Endothelial cell of umbilical vein (primary cell): Measurements from ENCODE around the gene ZNF385D. TPM values are rescaled to one million over a fixed set of nuclear protein-coding genes. Genes with fewer than 3 reads are reported as not detected.

Source experiments
- BruUV-seq: library from RNA; stranded (reverse); fragments of 400-500 nt; replicated peaks from 2 replicates; lab custom pipeline; 2021; lab: Mats Ljungman, UMichigan
- CTCF ChIA-PET: fragments of 300-600, 350-600 bp; sonication (Branson Sonifier 250); formaldehyde crosslinking; loops from one replicate; lab custom pipeline; 2021; ENCODE audit warnings: antibody characterized with exemption, inconsistent platforms; lab: Charles Lee
- POLR2A ChIA-PET: fragments of 300-600, 350-600 bp; sonication (Branson Sonifier 250); formaldehyde crosslinking; loops from one replicate; lab custom pipeline; 2021; ENCODE audit warnings: antibody characterized with exemption, inconsistent platforms; lab: Charles Lee
- DNase-seq: peaks from one replicate; pipeline ENCODE4 v3.0.0-alpha.2; 2011; ENCODE audit warnings: low read depth, low spot score
- FAIRE-seq: peaks from 2 replicates; lab custom pipeline; 2011; peaks lifted over from hg19 to GRCh38; lab: Jason Lieb, UNC
- H2AFZ ChIP-seq: 2 replicates; pipeline ENCODE4 v1.6.0; 2012; ENCODE audit warnings: low read depth, low read length, control low read depth, inconsistent platforms
- H3K27ac ChIP-seq: 2 replicates; pipeline ENCODE4 v1.5.1; 2011; ENCODE audit warnings: low read depth, mild to moderate bottlenecking, control low read depth, low read length, moderate library complexity; ENCODE audit not compliant: insufficient read depth
- H3K27me3 ChIP-seq, 2 experiments: 2 replicates each; pipeline versions ENCODE4 v1.6.0 to v1.6.1; 2011; ENCODE audit warnings: low read length in 2 of 2, mixed read lengths in 1 of 2; ENCODE audit not compliant: control insufficient read depth in 2 of 2, insufficient read depth in 2 of 2
- H3K36me3 ChIP-seq, 2 experiments: 2 replicates in 1 of 2; 3 replicates in 1 of 2; pipeline ENCODE4 v1.5.1; 2011; ENCODE audit warnings: low read length in 2 of 2, mild to moderate bottlenecking in 1 of 2, moderate library complexity in 1 of 2; ENCODE audit not compliant: control insufficient read depth in 2 of 2, insufficient read depth in 2 of 2; ENCODE audit errors: extremely low read depth in 1 of 2
- H3K4me1 ChIP-seq: 3 replicates; pipeline ENCODE4 v1.5.1; 2011; ENCODE audit warnings: mild to moderate bottlenecking, low read length; ENCODE audit not compliant: control insufficient read depth, insufficient read depth; ENCODE audit errors: extremely low read depth
- H3K4me2 ChIP-seq: 2 replicates; pipeline ENCODE4 v1.6.1; 2011; ENCODE audit warnings: low read length, control low read depth, mixed read lengths; ENCODE audit not compliant: insufficient read depth
- H3K4me3 ChIP-seq, 3 experiments: fragments of 200-600 bp in 1 of 3; sonication (generic), shearing (Covaris generic) in 1 of 3; replicated peaks in 1 of 3; 2 replicates each; pipeline ENCODE4 v1.5.1; 2011 to 2016; ENCODE audit warnings: control low read depth in 3 of 3, low read length in 3 of 3, mild to moderate bottlenecking in 2 of 3, inconsistent platforms in 1 of 3, low read depth in 1 of 3, moderate library complexity in 1 of 3; ENCODE audit not compliant: insufficient read depth in 1 of 3
- H3K79me2 ChIP-seq: 2 replicates; pipeline ENCODE4 v1.6.0; 2012; ENCODE audit warnings: low read length, inconsistent platforms; ENCODE audit not compliant: control insufficient read depth, insufficient read depth
- H3K9ac ChIP-seq: replicated peaks from 2 replicates; pipeline ENCODE3; 2011; ENCODE audit warnings: low read length, control low read depth; ENCODE audit not compliant: insufficient read depth; ENCODE audit errors: extremely low read depth
- H3K9me1 ChIP-seq: replicated peaks from 3 replicates; pipeline ENCODE4 v1.6.0; 2011; ENCODE audit warnings: mild to moderate bottlenecking, low read length; ENCODE audit not compliant: control insufficient read depth, insufficient read depth; ENCODE audit errors: extremely low read depth
- H3K9me3 ChIP-seq: replicated peaks from 2 replicates; pipeline ENCODE4 v1.5.1; 2012; ENCODE audit warnings: low read length, inconsistent platforms; ENCODE audit not compliant: control insufficient read depth, insufficient read depth
- H4K20me1 ChIP-seq: replicated peaks from 2 replicates; pipeline ENCODE3; 2011; ENCODE audit warnings: mild to moderate bottlenecking, low read length; ENCODE audit not compliant: control insufficient read depth, insufficient read depth; ENCODE audit errors: extremely low read depth
- EZH2 ChIP-seq: IDR thresholded peaks from 2 replicates; pipeline ENCODE4 v1.6.1; 2012; ENCODE audit warnings: borderline replicate concordance, low read depth, mild to moderate bottlenecking, moderate library complexity, low read length, inconsistent platforms; ENCODE audit not compliant: severe bottlenecking
- FOS ChIP-seq: IDR thresholded peaks from 2 replicates; pipeline ENCODE4 v1.6.1; 2011; ENCODE audit warnings: mild to moderate bottlenecking, low read length, moderate library complexity, borderline replicate concordance; ENCODE audit not compliant: insufficient read depth
- GATA2 ChIP-seq: IDR thresholded peaks from 2 replicates; pipeline ENCODE4 v1.7.0; 2011; ENCODE audit warnings: low read depth, mild to moderate bottlenecking, moderate library complexity, mixed read lengths, low read length; ENCODE audit not compliant: insufficient read length, insufficient read depth
- JUN ChIP-seq: IDR thresholded peaks from 2 replicates; pipeline ENCODE4 v1.6.1; 2011; ENCODE audit warnings: borderline replicate concordance, low read depth; ENCODE audit not compliant: insufficient read length, insufficient read depth
- MYC ChIP-seq: IDR thresholded peaks from one replicate; pipeline ENCODE4 v1.6.1; 2011; ENCODE audit warnings: mild to moderate bottlenecking, low read depth, low read length
- POLR2A ChIP-seq: IDR thresholded peaks from 2 replicates; pipeline ENCODE4 v1.6.1; 2012; ENCODE audit warnings: low read depth, mild to moderate bottlenecking, control low read depth, low read length
- POLR2AphosphoS5 ChIP-seq: IDR thresholded peaks from 2 replicates; pipeline ENCODE4 v1.6.1; 2012; ENCODE audit warnings: low read depth, mild to moderate bottlenecking, control low read depth, low read length, moderate library complexity; ENCODE audit not compliant: insufficient read depth
- dilution Hi-C: fragments of 300-500 bp; cut with MboI; formaldehyde crosslinking; loops from one replicate; pipeline ENCODE4 v1.15.0; 2019; ENCODE audit warnings: low sequenced_read_pairs; ENCODE audit not compliant: extremely low pct_ligation_motif_present
- intact Hi-C: fragments of 100-400 bp; cut with micrococcal nuclease; formaldehyde crosslinking; loops from one replicate; pipeline ENCODE4 v1.10.0; 2022
- polyA plus RNA-seq, 4 experiments: library from polyadenylated mRNA; depleted of rRNA in 3 of 4; stranded (reverse) in 3 of 4; unstranded in 1 of 4; fragments of >200 nt; gene quantifications; 2 replicates each; pipeline versions ENCODE4 v1.2.1 to v1.2.3, GENCODE V29; 2011 to 2012; ENCODE audit warnings: missing spikeins in 1 of 4
- total RNA-seq: library from RNA; stranded (reverse); gene quantifications from 2 replicates; pipeline ENCODE4 v1.2.3, GENCODE V29; 2021
- TF ChIP-seq, protein P1 (sequence below), 2 donors: IDR thresholded peaks; 1 replicate in 1 of 2; 2 replicates in 1 of 2; pipeline ENCODE4 v1.5.1; 2011; ENCODE audit warnings: low read length in 2 of 2, mild to moderate bottlenecking in 2 of 2, moderate library complexity in 2 of 2, control low read depth in 1 of 2, inconsistent platforms in 1 of 2, low read depth in 1 of 2; ENCODE audit not compliant: insufficient read depth in 1 of 2; ENCODE audit errors: extremely low read depth in 1 of 2
- TF ChIP-seq, protein P2 (sequence below): IDR thresholded peaks from 2 replicates; pipeline ENCODE4 v1.6.1; 2011; ENCODE audit not compliant: insufficient read depth, insufficient read length

ZNF385D gene
- total and polyA plus RNA-seq, 2 donors (not counting 3 experiments of a cell fraction or from before 2014, with no cell fraction given) = not detected

DNA sequence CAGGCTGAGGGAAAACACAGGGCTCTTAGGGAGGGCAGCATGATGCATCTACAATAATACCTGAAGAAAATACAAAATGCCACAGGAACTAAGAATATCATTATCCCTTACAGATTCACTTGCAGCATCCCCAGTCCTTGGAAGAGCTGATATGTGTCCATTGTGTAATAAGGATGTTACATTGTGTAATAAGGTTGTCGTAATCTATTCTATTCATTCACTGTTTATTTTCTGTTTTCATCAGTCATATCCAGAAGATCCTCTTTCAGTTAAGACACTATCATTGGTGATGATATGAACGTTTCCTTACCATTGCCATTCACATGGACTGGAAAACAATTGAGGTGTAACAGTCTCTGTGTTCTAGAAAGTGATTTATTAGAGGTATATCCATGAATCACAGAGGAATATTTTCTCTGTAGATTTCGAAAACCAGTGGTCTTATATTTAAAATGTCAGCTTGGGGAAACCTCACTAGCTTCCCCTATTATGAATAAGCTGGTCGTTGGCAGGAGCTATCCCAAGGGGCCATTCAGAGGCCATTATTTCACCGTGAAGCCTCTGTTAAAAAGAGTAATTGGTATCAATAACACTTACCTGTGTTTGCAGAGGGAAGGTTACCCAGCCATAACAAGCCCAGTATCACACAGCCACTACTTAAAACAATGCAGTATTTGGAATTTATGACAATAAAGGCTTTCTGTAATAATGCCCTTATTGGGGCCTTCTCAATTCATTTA lies 241.1 kb downstream of the ZNF385D start:
- BruUV-seq = no TSS peak

More for the DNA sequence above, 241.1 kb downstream of the ZNF385D start:
- H3K9me1 ChIP-seq = no peaks in the 10 kb centered on the region
- ChIA-PET CTCF (no interaction called here), POLR2A (no interaction called here)
- TF ChIP-seq EZH2 (no peak), POLR2A (no peak), FOS (no peak), JUN (no peak), POLR2AphosphoS5 (no peak), MYC (no peak), GATA2 (no peak)
- TF ChIP-seq, protein P1, sequence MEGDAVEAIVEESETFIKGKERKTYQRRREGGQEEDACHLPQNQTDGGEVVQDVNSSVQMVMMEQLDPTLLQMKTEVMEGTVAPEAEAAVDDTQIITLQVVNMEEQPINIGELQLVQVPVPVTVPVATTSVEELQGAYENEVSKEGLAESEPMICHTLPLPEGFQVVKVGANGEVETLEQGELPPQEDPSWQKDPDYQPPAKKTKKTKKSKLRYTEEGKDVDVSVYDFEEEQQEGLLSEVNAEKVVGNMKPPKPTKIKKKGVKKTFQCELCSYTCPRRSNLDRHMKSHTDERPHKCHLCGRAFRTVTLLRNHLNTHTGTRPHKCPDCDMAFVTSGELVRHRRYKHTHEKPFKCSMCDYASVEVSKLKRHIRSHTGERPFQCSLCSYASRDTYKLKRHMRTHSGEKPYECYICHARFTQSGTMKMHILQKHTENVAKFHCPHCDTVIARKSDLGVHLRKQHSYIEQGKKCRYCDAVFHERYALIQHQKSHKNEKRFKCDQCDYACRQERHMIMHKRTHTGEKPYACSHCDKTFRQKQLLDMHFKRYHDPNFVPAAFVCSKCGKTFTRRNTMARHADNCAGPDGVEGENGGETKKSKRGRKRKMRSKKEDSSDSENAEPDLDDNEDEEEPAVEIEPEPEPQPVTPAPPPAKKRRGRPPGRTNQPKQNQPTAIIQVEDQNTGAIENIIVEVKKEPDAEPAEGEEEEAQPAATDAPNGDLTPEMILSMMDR (IDR thresholded peaks at IDR 0.05; ENCODE audit: extremely low read depth in 1 of 2, insufficient read depth in 1 of 2, low read depth in 1 of 2, low read length in 2 of 2) = no peak
- TF ChIP-seq, protein P2, sequence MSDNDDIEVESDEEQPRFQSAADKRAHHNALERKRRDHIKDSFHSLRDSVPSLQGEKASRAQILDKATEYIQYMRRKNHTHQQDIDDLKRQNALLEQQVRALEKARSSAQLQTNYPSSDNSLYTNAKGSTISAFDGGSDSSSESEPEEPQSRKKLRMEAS = no peak
- H3K9ac ChIP-seq = no peak overlapping the region
- no peak overlapping the region for H3K4me2 ChIP-seq
- no peaks in the 10 kb centered on the region for H3K9me3 ChIP-seq
- intact Hi-C loops = no loop called here
- H3K27me3 ChIP-seq = no peaks in the 10 kb centered on the region
- H4K20me1 ChIP-seq = no peaks in the 10 kb centered on the region
- H3K27ac ChIP-seq = no peak overlapping the region
- no peaks in the 10 kb centered on the region for H3K4me1 ChIP-seq
- FAIRE-seq (no peak), DNase-seq (no peak)
- H3K79me2 ChIP-seq = no peaks in the 10 kb centered on the region
- H3K4me3 ChIP-seq = no peak overlapping the region
- dilution Hi-C loops = no loop called here
- H3K36me3 ChIP-seq = no peaks in the 10 kb centered on the region
- H2AFZ ChIP-seq = no peak overlapping the region
